GM18520 (cell line): ENCODE measurements around the gene CGB1.

Experiments used
- ATAC-seq: cut with Tn5 transposase; IDR thresholded peaks from one replicate; pipeline ENCODE4 v1.9.1; 2021; ENCODE audit not compliant: unreplicated experiment

The CGB1 gene

GRCh38 chr19:48999481-49000325, 37.0 kb downstream of the CGB1 start:
- no peak for ATAC-seq

- ATAC-seq = no peak
Measured at GRCh38 chr19:48997972-48998371, 38.7 kb downstream of the CGB1 start.

GRCh38 chr19:48994035-48994386, 42.7 kb downstream of the CGB1 start:
- no peak for ATAC-seq

- ATAC-seq = peak; percentile 85
Measured at GRCh38 chr19:48993175-48994034, 43.3 kb downstream of the CGB1 start, which contains the start of the genes GYS1 and RUVBL2. TSS of gene GYS1 (minus strand) at chr19:48993309. CDS start at chr19:48993112, 197 bp downstream. TSS of gene RUVBL2 (plus strand) at chr19:48993887. CDS start at chr19:48993912, 25 bp downstream.

GRCh38 chr19:48992581-48993174, 44.0 kb downstream of the CGB1 start:
- no peak for ATAC-seq

- ATAC-seq = no peak
Measured at GRCh38 chr19:48991873-48992580, 44.7 kb downstream of the CGB1 start.

GRCh38 chr19:48991011-48991609, 45.6 kb downstream of the CGB1 start:
- ATAC-seq = no peak

- no peak for ATAC-seq
Measured at GRCh38 chr19:48990400-48990799, 46.3 kb downstream of the CGB1 start.

GRCh38 chr19:48989701-48990291, 46.9 kb downstream of the CGB1 start:
- ATAC-seq = no peak

- ATAC-seq = no peak
Measured at GRCh38 chr19:48988860-48989259, 47.8 kb downstream of the CGB1 start.

- ATAC-seq = no peak
Measured at GRCh38 chr19:48988286-48988685, 48.4 kb downstream of the CGB1 start.

GRCh38 chr19:48987323-48987722, 49.4 kb downstream of the CGB1 start:
- ATAC-seq = no peak

- ATAC-seq = no peak
Measured at GRCh38 chr19:48986211-48986610, 50.5 kb downstream of the CGB1 start.

- no peak for ATAC-seq
Measured at GRCh38 chr19:48985711-48986110, 51.0 kb downstream of the CGB1 start.
